Activated T-helper 2 cell treated with anti-CD3 and anti-CD28 coated beads, Interferon-gamma antibody, Interleukin-2, Interleukin-4, amounts not matched to agents 10 μg/mL and 5 μg/mL and 100 μg/mL, durations not matched to agents 14 hours and 24 hours and 36 hours (primary cell): Measurements from ENCODE around the gene DNASE1L3. TPM values are rescaled to one million over a fixed set of nuclear protein-coding genes. Genes with fewer than 3 reads are reported as not detected.
"Not testable (repeated sequence)": the region's sequence is repeated elsewhere in the genome, so short reads cannot be mapped to it uniquely, and the experiment has no call there.

ENCODE experiments used
- DNase-seq: peaks from one replicate; pipeline ENCODE4 v3.0.0; 2021; ENCODE audit warnings: low spot score
- H3K27ac Mint-ChIP-seq: one replicate; pipeline ENCODE4 v1.8.0; 2021; ENCODE audit warnings: mixed read lengths
- H3K27me3 Mint-ChIP-seq: one replicate; pipeline ENCODE4 v1.8.0; 2021; ENCODE audit warnings: low read depth, mixed read lengths
- H3K36me3 Mint-ChIP-seq: one replicate; pipeline ENCODE4 v1.8.0; 2021; ENCODE audit warnings: low read depth, mixed read lengths
- H3K4me1 Mint-ChIP-seq: one replicate; pipeline ENCODE4 v1.8.0; 2021; ENCODE audit warnings: low read depth, mixed read lengths
- H3K4me3 Mint-ChIP-seq: one replicate; pipeline ENCODE4 v1.8.0; 2021; ENCODE audit warnings: low read depth, mild to moderate bottlenecking, moderate library complexity, mixed read lengths
- H3K9me3 Mint-ChIP-seq: one replicate; pipeline ENCODE4 v1.8.0; 2021; ENCODE audit warnings: mixed read lengths
- intact Hi-C: fragments of 100-400 bp; cut with micrococcal nuclease; formaldehyde crosslinking; loops from one replicate; pipeline ENCODE4 v1.15.1; 2023
- total RNA-seq: library from RNA; stranded (reverse); gene quantifications from 2 replicates; pipeline ENCODE4 v1.2.3, GENCODE V29; 2022

DNASE1L3 gene
- total RNA-seq, 1 donor from 2014 or later, result not detected

DNA sequence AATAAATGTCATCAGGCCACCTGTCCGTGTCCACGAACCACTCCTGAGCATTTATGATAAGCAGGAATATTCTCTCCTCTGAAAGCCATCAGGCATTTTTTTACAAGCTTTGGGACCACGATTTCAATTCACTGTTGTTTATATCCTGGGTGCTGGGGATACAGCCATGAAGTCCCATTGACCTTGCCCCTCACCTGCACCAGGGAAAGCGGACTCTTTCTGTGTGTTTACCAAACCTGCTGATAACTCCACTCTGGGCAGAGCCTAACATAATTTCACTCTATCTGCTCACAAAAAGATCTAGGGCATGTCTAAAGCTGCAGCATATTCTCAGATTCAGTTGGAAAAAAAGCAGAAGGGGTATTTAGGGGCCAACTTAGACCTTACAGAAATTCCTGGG, 4.8 kb downstream of the DNASE1L3 start:
- H3K9me3 Mint-ChIP-seq, result no peaks in the 10 kb centered on the region
- peaks cover 11% of the 10 kb centered on the region for H3K27me3 Mint-ChIP-seq
- H3K4me1 Mint-ChIP-seq, result peaks cover 20% of the 10 kb centered on the region
- intact Hi-C loops, result loop anchor here (1.0 kb wide), 1 partner anchor 8 kb away; no protein-coding TSS in a partner anchor
- H3K36me3 Mint-ChIP-seq, result no peaks in the 10 kb centered on the region
- H3K4me3 Mint-ChIP-seq, result no peak overlapping the region
- no peak for DNase-seq
- H3K27ac Mint-ChIP-seq, result peak overlapping the region; percentile 79

- Mint-ChIP-seq H3K4me1 (peaks cover 18% of the 10 kb centered on the region), H3K9me3 (no peaks in the 10 kb centered on the region), H3K27me3 (peaks cover 5% of the 10 kb centered on the region), H3K36me3 (no peaks in the 10 kb centered on the region), H3K4me3 (no peak overlapping the region), H3K27ac (no peak overlapping the region)
- intact Hi-C loops, result no loop called here
- DNase-seq, result no peak
Observed at GRCh38 chr3:58204720-58205119, 6.1 kb downstream of the DNASE1L3 start.

- Mint-ChIP-seq H3K27ac (no peak overlapping the region), H3K4me3 (no peak overlapping the region), H3K27me3 (no peaks in the 10 kb centered on the region), H3K4me1 (peaks cover 20% of the 10 kb centered on the region), H3K36me3 (no peaks in the 10 kb centered on the region), H3K9me3 (no peaks in the 10 kb centered on the region)
- intact Hi-C loops, result no loop called here
- DNase-seq, result no peak
Observed at GRCh38 chr3:58203541-58203940, 7.2 kb downstream of the DNASE1L3 start.

GRCh38 chr3:58202917-58203360, 7.8 kb downstream of the DNASE1L3 start:
- H3K36me3 Mint-ChIP-seq, result no peaks in the 10 kb centered on the region
- H3K9me3 Mint-ChIP-seq, result no peaks in the 10 kb centered on the region
- H3K4me3 Mint-ChIP-seq, result no peak overlapping the region
- DNase-seq, result no peak
- peaks cover 24% of the 10 kb centered on the region for H3K4me1 Mint-ChIP-seq
- H3K27me3 Mint-ChIP-seq, result no peaks in the 10 kb centered on the region
- no peak overlapping the region for H3K27ac Mint-ChIP-seq
- intact Hi-C loops, result no loop called here

- H3K36me3 Mint-ChIP-seq, H3K4me3 Mint-ChIP-seq, DNase-seq, H3K9me3 Mint-ChIP-seq, intact Hi-C loops, H3K27me3 Mint-ChIP-seq, H3K27ac Mint-ChIP-seq: not testable (repeated sequence)
- peaks cover 18% of the 10 kb centered on the region for H3K4me1 Mint-ChIP-seq
Observed at GRCh38 chr3:58201451-58201850, 9.3 kb downstream of the DNASE1L3 start.

DNA sequence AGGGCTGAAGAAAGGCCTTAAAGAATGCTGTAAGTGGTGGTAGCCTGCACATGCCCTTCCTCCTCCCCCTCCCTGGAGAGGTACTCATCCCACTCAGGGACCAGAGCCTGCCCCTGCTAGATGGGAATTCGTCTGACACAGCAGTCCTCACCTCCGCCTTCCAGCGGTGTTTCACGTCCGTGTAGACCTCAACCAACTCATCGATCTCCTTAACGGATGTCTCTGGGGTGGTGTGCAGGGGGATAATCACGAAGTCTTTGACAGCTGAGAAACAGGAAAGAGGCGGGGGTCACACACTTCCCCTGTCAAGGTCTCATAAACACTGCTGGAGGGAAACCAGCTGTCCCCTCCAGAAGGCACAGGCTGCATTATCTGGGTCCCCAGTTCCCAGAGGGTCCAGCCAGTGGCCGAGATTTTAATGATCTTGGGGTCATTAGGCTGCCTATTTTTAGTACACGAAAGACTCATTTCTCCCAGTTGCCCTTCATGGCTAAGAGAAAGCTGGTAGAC, 9.9 kb downstream of the DNASE1L3 start:
- no peaks in the 10 kb centered on the region for H3K9me3 Mint-ChIP-seq
- peaks cover 12% of the 10 kb centered on the region for H3K4me1 Mint-ChIP-seq
- H3K36me3 Mint-ChIP-seq, result no peaks in the 10 kb centered on the region
- intact Hi-C loops, result no loop called here
- no peaks in the 10 kb centered on the region for H3K27me3 Mint-ChIP-seq
- H3K27ac Mint-ChIP-seq, result no peak overlapping the region
- H3K4me3 Mint-ChIP-seq, result no peak overlapping the region
- no peak for DNase-seq

- no peaks in the 10 kb centered on the region for H3K27me3 Mint-ChIP-seq
- intact Hi-C loops, result no loop called here
- peaks cover 6% of the 10 kb centered on the region for H3K4me1 Mint-ChIP-seq
- no peak overlapping the region for H3K27ac Mint-ChIP-seq
- H3K9me3 Mint-ChIP-seq, result no peaks in the 10 kb centered on the region
- no peak for DNase-seq
- no peaks in the 10 kb centered on the region for H3K36me3 Mint-ChIP-seq
- H3K4me3 Mint-ChIP-seq, result no peak overlapping the region
Observed at GRCh38 chr3:58200121-58200709, 10.6 kb downstream of the DNASE1L3 start.

- intact Hi-C loops, result loop anchor here (2.0 kb wide), 1 partner anchor 16 kb away; no protein-coding TSS in a partner anchor
- H3K36me3 Mint-ChIP-seq, result no peaks in the 10 kb centered on the region
- no peak overlapping the region for H3K27ac Mint-ChIP-seq
- no peaks in the 10 kb centered on the region for H3K27me3 Mint-ChIP-seq
- no peak overlapping the region for H3K4me3 Mint-ChIP-seq
- DNase-seq, result no peak
- H3K4me1 Mint-ChIP-seq, result peaks cover 6% of the 10 kb centered on the region
- H3K9me3 Mint-ChIP-seq, result no peaks in the 10 kb centered on the region
Observed at GRCh38 chr3:58198804-58199203, 12.0 kb downstream of the DNASE1L3 start.

- Mint-ChIP-seq H3K9me3 (no peaks in the 10 kb centered on the region), H3K4me3 (no peak overlapping the region), H3K36me3 (no peaks in the 10 kb centered on the region), H3K4me1 (peaks cover 6% of the 10 kb centered on the region), H3K27me3 (no peaks in the 10 kb centered on the region), H3K27ac (no peak overlapping the region)
- no peak for DNase-seq
- intact Hi-C loops, result loop anchor here (2.0 kb wide), 1 partner anchor 16 kb away; no protein-coding TSS in a partner anchor
Observed at GRCh38 chr3:58198362-58198761, 12.4 kb downstream of the DNASE1L3 start.

GRCh38 chr3:58197588-58197987, 13.2 kb downstream of the DNASE1L3 start:
- no peak overlapping the region for H3K4me3 Mint-ChIP-seq
- H3K4me1 Mint-ChIP-seq, result peaks cover 6% of the 10 kb centered on the region
- no peaks in the 10 kb centered on the region for H3K27me3 Mint-ChIP-seq
- DNase-seq, result no peak
- H3K27ac Mint-ChIP-seq, result no peak overlapping the region
- no peaks in the 10 kb centered on the region for H3K9me3 Mint-ChIP-seq
- no peaks in the 10 kb centered on the region for H3K36me3 Mint-ChIP-seq
- intact Hi-C loops, result no loop called here

GRCh38 chr3:58193682-58194407, 16.9 kb downstream of the DNASE1L3 start:
- no peak for DNase-seq
- Mint-ChIP-seq H3K27me3 (no peaks in the 10 kb centered on the region), H3K4me3 (no peak overlapping the region), H3K27ac (no peak overlapping the region), H3K9me3 (no peaks in the 10 kb centered on the region), H3K4me1 (peaks cover 6% of the 10 kb centered on the region), H3K36me3 (no peaks in the 10 kb centered on the region)
- intact Hi-C loops, result no loop called here

DNA sequence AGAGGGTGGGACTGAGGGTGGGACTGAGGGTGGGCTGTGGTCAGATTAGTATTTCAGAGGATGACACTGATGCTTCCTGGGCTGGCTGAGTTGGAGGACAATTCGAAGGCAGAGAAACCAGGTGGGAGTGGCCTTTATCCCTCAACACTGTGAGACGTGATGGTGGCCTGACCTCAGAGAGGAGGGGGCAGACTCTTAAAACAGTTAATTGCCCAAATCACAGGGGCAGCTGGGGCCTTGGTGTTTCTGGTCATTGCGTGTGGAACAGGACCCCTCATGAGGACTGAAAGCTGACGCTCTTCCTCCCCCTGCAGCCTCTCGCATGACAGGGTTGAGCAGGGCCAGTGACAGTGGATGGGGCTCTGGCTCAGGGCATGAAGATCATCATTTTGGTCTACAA, 18.7 kb downstream of the DNASE1L3 start:
- Mint-ChIP-seq H3K4me1 (peaks cover 3% of the 10 kb centered on the region), H3K4me3 (no peak overlapping the region), H3K9me3 (no peaks in the 10 kb centered on the region), H3K27me3 (no peaks in the 10 kb centered on the region), H3K36me3 (no peaks in the 10 kb centered on the region), H3K27ac (no peak overlapping the region)
- intact Hi-C loops, result no loop called here
- DNase-seq, result no peak

GRCh38 chr3:58191361-58191991, 19.3 kb downstream of the DNASE1L3 start:
- H3K9me3 Mint-ChIP-seq, result no peaks in the 10 kb centered on the region
- H3K4me1 Mint-ChIP-seq, result peaks cover 3% of the 10 kb centered on the region
- no peaks in the 10 kb centered on the region for H3K27me3 Mint-ChIP-seq
- no peak for DNase-seq
- no peaks in the 10 kb centered on the region for H3K36me3 Mint-ChIP-seq
- no peak overlapping the region for H3K27ac Mint-ChIP-seq
- intact Hi-C loops, result no loop called here
- H3K4me3 Mint-ChIP-seq, result no peak overlapping the region
